ENCODE measurements around the gene POC1A.
"Not testable (repeated sequence)": the region's sequence is repeated elsewhere in the genome, so short reads cannot be mapped to it uniquely, and the experiment has no call there.

The POC1A gene

GRCh38 chr3:52061121-52061910 is 92.9 kb downstream of the POC1A start:
- DNase-seq: no peak

DNA sequence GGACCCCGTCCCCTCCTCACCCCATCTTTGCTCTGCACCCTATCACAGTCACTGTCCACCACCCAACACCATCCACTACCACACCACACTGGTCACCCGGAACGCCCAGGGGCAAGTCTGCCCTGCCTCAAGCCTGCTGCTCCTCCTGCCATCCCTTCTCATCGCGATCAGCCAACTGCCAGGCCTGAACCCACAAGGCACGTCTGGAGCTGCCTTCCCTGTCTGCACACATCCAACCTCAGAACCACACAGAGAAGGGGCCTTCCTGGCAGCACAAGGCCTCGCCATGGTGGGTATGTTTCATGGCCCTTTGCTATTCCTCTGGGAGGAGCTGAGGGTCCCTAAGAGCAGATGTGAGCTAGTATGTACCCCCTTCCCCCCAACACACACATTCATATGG is 94.4 kb downstream of the POC1A start:
- DNase-seq: no peak

DNA sequence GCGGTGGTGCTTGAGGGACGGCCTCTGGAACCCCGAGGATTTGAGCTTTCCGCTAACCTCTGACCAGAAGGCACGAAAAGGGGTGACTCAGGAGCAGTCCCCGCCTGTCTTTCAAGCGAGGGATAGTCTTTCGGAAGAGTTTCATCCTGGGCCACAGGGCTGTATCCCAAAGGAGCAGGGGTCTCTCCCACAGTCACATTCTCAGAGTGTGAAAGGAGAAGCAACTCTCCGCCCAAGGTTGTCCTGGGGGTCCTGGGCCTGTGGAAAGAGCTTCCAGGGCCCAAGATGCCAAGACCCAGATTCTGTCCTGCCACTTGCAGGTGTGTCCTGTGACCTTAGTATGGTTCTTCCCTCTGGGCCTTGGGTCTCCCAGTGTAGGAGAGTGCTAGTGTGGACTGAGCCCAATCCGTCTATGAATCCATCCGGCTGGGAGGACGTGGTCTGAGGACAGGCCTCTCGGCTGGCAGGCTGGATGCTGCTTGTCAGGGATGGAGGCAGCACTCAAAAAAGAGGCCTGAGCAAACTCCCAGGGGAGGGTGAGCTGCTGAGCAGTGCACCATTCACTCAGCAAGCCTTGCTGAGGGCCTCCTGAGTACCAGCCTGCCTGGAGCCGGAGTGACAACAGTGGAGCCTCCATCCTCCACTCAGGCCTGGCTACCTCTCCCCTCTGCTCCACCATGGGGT is 96.3 kb downstream of the POC1A start:
- no peak for DNase-seq

- DNase-seq: peak; percentile 82
These were observed 97.0 kb downstream of the POC1A start for GRCh38 chr3:52056968-52057811.

- DNase-seq: no peak
These were observed 97.7 kb downstream of the POC1A start, which contains the start of gene DUSP7 for GRCh38 chr3:52056521-52056967. DUSP7 (minus strand) TSS chr3:52056571; CDS start chr3:52056366, 205 bp downstream.

DNA sequence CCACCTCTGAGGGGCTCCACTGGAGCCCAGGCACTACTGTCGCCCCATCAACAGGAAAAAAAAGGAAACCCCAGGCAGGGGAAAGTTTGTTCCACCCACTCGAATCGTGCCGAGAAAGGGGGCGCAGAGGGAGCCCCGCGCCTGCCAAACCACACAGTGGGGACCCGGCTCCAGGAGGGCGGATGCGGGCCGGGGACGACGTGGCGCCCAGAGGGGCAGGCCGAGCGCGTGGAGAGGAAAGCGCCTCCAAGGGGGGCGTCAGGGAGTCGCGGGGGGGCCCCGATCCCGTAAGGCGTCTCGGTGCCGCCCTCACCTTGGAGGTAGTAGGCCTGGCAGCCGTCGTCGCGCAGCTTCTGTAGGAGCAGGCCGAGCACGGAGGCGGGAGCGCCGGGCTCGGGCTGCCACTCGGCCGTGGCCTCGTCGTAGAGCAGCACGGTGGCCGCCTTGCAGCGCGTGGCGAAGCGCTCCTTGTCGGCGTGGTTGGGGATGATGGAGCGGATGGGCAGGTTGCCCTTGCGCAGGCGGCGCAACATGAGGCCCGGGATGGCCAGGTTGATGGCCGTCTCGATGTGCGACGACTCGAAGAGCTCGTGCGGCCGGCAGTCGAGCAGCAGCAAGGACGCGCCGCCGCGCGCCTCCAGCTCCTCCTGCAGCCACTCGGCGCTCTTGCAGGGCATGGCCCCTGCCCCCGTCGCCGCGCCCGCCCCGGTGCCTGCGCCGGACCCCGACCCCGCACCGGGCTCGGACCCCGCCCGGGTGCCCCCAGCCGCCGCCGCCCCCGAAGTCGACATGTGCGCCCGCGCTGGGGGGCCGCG is 98.5 kb downstream of the POC1A start:
- no peak for DNase-seq

DNA sequence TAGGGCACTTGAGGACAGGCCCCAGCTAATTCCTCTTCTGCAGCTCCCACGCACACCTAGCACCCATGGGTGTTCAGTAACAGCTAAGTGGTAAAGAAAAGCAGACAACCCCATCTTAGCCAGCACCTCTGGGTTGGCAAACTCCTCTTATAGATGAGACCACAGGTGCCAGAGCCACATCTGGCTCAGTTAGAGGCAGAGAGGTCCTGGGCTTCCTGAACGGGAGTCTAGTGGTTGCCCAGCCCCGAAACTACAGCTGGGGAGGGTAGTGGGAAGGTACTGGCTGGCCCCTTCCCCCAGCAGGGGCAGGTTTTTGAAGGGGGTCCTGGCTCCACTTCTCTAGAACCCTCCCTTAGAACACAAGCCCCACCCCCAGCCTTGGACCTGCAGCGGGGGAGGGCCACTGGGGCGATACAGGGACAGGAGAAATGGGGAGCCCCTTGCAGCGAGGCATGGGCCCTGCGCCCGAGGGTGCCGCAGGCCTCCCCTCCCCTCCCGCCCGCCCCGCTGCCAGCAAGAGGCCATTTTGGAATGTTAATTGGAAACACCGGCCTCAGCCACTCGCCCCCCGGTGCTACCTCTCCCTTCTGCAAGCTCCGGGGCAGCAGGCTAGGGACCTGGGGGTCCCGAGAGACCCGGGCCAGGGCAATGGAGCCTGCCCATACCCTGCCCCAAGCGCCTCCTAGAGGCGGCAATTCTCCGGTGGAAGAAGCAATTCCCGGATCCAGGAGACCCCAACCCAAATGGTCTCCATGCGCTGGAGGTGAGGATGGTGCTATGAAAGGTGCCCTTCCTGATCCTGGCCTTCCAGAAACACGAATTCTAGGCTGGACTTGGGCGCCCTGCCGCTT is 99.3 kb downstream of the POC1A start:
- no peak for DNase-seq

GRCh38 chr3:52053307-52054304 is 100.6 kb downstream of the POC1A start:
- no peak for DNase-seq

DNA sequence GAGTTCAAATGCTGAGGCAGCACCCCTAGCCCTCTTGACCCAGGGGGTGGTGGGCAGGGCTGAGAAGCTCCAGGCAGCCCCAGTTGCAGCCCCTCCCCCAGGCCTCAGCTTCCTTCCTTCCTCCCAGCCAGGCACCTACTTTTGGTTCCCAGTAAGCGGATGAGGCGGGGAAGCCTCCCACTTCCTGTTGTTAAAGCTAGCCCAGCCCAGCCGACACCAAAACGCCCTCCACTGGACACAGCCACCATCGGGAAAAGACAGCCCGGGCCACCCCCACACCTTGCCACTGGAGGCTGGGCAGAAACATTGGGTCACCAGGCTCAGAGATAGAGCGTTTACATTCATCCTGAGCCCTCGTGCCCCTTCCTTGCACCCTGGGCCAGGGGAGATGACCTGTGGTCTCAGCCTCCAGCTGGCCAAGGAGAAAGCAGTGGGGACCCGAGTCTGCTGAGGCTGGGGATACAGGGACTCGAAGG is 101.4 kb downstream of the POC1A start:
- no peak for DNase-seq

DNA sequence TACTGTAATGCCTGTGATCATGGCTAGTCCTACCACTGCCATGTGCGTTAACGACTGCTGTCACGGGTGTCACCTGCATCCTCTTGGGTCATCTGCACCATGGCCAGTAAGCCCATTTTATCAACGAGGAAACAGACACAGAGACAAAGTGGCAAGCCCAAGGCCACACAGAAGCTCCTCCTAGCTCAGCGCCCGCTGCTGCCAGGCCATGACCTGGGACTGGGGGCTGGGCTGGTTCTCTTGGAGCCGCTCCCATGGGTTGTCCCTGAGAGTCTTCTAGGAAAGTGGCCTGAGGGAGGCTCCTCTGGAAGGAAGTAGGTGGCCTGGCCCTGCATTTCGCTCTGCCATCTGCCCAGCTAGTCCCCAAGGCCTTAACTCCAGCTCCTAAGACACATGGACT is 102.8 kb downstream of the POC1A start:
- DNase-seq: no peak

DNA sequence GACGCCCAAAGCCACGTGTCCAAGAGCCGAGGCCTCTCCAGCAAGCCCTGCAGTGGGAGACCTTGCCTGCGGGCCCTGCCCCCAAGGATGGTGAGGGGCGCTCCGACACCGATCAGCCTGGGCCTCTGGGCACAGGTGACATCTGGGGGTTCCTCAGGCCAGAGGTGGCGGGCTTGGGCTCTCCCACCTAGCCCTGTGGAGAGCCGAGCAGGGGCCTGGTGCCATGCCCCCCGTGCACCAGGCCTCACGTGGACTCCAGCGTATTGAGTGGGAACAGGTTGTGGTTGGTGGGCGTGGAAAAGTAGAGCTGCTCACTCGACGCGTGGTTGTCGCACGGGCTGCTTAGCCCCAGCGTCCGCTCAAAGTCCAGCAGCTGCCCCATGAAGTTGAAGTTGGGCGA is 103.7 kb downstream of the POC1A start:
- no peak for DNase-seq

GRCh38 chr3:52049503-52049902 is 104.7 kb downstream of the POC1A start:
- DNase-seq: no peak

- no peak for DNase-seq
These were observed 106.8 kb downstream of the POC1A start for GRCh38 chr3:52047295-52047960.

DNA sequence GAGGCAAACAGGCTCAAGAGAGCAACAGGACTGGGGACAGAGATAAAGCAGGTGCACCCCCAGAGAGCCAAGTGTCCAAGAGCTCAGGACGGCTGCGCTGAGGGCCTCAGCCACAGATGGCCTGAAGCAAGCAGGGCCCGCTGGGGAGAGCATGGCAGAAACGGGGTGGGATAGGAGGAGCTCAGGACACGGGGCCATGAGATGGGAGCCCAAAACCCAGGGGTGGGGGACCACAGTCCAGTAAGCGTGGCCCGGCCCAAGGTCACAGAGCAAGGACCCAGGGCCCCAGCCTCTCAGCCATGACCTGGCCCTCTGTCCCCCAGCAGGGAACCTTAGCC is 107.4 kb downstream of the POC1A start:
- no peak for DNase-seq

DNA sequence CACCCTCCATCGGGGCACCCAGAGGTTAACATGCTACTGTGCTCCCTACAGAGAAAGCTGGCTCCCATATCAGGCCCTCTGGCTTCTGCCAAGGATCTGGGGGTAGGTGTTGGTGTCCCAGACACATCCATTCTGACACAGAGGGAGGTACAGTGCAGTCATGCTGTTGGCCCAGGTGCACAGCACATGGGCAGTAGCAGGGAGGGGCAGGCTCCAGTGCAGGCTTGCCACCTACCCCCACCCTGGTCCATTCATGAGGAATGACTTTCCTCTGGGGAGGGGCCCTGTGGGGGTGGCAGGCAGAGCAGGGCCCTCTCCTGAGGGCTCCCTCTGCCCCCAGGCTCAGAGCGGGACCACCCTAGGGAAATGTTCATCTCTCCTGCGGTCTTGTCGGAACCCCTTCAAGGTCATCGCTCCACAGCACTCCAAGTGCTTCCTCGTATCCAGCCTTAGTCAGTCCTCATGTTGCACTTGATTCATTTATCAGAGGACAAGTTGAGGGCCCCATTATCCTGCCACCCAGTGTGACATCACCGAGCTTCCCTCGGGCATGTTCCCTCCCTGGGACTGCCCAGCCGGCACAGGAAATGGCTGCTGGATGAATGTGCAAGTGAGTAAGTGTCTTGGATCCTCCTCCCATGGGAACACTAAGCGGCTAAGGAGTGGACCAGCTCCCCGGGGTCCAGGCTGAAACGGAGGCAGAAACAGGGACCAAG is 107.9 kb downstream of the POC1A start:
- no peak for DNase-seq

DNA sequence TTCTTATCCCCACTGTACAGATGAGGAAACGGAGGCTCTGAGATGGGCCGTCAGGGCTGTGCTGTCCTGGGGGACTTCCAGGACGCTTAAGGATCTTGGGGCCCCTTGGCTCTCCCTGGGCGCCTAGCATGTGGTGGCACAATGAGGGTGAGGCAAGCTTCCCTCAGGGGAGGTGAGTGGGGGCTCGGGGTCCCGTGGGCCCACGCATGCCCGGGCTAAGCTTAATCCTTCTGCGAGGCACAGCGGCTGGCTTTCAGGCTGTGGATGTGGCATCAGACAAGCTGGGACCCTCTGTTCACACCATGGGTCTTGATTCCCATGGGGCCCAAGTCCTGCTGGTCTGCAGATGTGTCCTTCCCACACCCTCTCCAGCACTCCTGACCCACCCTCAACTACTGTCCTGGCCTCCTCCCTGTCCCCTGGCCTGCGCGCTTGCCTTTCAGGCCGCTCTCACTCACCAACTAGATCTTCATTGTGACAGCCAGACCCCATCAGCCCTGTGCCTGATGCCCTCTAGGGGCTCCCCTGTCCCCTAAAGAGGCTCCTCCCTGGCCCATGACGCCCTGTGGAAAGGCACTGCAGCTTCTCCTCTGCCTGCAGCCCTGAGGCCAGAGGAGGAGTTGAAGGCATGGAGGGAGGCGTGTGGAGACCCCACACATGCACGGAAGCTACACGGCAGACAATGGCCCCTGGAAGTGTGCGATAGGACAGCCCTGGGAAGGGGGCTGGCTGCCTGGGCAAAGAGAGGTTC is 109.2 kb downstream of the POC1A start:
- DNase-seq: no peak

DNA sequence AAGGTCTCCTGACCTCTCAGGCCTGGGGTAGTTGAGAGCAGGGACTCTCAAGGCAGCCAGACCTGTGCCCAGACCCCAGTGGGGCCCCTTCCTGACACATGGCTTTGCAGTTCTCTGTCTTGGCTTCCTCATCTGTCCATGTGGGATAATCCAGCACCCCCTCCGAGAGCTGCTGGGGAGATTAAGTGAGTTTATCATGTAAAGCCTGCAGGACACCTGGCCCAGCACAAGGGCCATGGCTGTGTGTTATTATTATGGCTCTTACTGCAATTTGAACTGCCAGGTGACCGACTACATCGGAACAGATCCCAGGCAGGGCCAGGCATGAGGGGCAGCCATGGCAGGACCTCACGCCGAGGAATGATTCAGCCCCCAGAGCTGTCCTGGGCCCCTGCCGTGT is 110.5 kb downstream of the POC1A start:
- no peak for DNase-seq

GRCh38 chr3:52043039-52043438 is 111.2 kb downstream of the POC1A start:
- not testable (repeated sequence) for DNase-seq
